ENCODE data around the gene GCSH.

DNA sequence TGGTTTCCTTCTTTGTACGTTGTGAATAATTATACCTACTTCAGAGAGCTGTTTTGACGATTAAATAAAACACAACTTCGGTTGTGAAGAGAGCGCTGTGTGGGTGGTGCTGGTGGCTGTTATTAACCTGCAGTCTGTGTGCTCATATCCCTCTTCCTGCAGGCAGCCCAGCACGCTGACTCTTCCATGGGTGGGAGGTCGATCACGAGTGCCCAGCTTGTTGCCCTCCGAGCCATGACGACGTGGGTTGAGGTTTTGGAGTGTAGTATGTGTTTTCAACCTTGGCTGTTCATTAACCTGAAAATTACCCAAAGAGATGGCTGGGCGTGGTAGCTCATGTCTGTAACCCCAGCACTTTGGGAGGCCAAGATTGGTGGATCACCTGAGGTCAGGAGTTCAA is 11.3 kb upstream of the GCSH start:
- TF ChIP-seq, protein P1, sequence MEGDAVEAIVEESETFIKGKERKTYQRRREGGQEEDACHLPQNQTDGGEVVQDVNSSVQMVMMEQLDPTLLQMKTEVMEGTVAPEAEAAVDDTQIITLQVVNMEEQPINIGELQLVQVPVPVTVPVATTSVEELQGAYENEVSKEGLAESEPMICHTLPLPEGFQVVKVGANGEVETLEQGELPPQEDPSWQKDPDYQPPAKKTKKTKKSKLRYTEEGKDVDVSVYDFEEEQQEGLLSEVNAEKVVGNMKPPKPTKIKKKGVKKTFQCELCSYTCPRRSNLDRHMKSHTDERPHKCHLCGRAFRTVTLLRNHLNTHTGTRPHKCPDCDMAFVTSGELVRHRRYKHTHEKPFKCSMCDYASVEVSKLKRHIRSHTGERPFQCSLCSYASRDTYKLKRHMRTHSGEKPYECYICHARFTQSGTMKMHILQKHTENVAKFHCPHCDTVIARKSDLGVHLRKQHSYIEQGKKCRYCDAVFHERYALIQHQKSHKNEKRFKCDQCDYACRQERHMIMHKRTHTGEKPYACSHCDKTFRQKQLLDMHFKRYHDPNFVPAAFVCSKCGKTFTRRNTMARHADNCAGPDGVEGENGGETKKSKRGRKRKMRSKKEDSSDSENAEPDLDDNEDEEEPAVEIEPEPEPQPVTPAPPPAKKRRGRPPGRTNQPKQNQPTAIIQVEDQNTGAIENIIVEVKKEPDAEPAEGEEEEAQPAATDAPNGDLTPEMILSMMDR (IDR thresholded peaks at IDR 0.05; ENCODE audit: low read length) = no peak
- TF ChIP-seq EZH2 (optimal IDR thresholded peaks at IDR 0.05; ENCODE audit: low read depth, low read length) = no peak
- no peak for TF ChIP-seq EZH2phosphoT487 (IDR thresholded peaks at IDR 0.05; ENCODE audit: low read length)
